NCI-H1436 (cell line): ENCODE data around the gene RRP36.
A peak's percentile ranks its signal among the peaks of the same experiment; 100 is the strongest.
"Not testable (repeated sequence)": the region's sequence is repeated elsewhere in the genome, so short reads cannot be mapped to it uniquely, and the experiment has no call there.

Experiments used
- DNase-seq: peaks from one replicate; lab custom pipeline; 2025; lab: John Stamatoyannopoulos, UW

Gene RRP36, protein sequence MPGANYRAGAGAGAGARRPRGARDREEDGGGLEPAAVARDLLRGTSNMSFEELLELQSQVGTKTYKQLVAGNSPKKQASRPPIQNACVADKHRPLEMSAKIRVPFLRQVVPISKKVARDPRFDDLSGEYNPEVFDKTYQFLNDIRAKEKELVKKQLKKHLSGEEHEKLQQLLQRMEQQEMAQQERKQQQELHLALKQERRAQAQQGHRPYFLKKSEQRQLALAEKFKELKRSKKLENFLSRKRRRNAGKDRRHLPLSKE

DNA sequence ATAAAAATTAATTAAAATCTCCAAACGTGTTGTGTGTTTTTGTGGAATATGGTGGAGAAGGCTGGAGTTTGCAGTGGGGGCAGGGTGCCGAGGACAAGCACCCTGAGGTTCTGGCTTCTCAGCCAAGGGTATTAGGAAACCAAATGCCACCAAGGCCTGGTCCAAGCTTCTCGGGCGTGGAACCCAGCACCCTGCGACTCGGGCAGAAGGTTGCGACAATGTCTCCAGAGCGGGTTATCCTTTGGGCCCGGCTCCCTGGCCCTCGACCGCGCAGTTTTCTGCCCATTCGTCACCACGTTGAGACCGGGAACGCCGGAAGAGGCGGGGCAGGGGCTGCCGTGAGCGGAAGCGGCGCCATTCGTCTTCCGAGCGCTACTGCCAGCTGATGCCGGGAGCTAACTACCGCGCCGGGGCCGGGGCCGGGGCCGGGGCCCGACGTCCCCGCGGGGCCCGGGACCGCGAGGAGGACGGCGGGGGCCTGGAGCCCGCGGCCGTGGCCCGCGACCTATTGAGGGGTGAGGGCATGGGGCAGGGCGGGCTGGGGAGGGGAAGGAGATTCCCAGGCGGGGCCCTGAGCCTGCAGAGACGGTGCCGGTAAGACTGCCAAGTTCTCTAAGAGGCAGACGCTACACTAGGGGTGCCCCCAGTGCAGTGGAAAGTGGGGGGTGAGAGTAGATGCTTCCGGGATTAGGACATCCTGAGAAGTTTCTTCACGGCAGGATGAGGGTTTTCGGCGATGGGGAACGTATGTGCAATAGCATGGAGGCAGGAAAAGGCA, at the start of gene RRP36:
TSS of gene RRP36 (plus strand) at position 354 of the 778 bp plus-strand sequence. CDS start at position 386, 32 bp downstream.
- DNase-seq: peak; percentile 52

DNA sequence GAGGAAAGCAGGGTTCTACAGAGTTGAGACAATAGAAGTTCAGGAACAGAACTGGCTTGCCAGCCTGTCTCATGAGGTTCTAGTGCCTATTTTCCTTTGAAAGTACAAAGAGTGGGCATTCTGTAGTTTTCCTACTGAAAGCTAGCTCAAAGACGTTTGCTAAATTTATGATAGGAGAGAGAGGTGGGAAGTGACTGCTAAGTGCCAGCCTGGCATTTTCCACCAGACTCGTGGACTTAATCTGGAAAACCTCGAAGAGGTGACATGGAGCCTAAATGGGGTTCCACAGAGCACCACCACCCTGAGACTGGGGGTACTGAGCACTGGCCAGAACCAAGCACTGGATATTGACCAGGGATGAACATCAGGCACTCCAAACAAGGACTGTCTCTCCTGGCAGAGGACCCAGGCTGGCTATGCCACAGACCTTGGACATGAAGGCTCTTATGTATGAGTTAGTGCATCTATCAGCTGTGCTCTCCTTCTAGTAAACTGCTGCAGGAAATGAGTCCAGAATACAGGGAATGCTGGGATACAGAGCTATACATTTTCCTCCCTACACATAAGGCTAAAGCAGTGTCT, 49.6 kb upstream of the RRP36 start:
- DNase-seq: no peak

DNA sequence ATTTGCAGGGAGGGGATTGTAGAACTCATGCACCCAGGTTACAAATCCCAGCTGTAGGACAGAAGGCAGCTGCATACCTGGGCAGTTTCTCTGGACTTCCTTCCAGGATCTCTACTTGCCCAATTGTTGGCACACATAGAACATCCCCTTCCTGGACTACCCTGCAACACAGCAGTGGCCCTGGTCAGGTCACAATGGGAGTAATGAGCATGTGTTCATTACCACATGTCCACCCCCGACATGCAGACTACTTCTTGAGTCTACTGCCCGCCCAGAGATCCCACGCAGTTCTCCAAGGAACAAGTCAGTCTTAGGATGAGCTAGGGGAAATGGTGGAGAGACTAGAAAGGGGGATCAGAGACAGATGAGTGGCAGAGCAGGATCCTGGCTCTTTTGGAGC, 47.5 kb upstream of the RRP36 start:
- no peak for DNase-seq

DNA sequence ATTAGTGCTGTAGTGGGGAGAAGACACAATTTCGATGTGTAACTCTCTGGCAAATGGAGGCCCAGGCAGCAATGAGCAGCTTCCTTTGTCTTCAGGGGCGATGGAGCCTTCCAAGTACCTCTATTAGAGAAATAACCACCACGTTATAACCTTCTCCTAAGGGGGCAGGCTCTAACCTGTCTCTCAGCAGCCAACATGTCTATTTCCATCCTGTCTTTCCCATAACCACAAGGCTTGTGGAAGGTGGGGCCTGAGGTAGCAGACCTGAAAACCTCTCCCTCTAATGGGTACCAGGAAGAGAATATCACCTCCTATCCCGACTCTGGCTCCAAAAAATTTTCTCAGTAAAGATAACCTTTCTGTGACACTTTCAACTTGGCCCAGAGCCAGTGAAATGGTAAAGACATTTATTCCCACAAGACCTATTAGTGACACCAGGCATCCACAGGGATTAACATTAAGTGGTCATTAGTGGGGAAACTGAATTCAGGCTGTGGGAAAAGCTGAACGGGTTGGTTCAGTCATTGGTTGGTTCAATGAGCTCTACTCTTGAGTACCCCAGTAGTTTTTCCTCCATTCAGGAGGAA, 46.4 kb upstream of the RRP36 start:
- DNase-seq: peak; percentile 14

DNA sequence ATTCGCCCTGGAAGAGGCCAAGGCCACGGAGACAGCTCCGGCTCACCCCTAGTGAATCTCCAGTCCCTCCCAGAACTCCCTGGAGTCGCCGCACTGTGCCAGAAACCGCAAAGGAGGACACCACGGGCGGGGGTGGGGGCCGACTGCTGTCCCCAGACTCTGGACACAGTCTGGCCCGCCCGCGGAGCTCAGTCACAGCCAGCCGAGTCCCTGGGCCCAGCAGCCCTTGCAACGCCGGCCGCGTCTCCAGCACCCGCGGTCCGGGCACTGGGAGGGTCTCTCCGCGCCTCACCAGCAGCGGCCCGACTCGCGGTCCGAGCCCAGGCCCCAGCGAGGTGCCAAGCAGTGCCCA, 43.0 kb upstream of the RRP36 start:
- DNase-seq: no peak

DNA sequence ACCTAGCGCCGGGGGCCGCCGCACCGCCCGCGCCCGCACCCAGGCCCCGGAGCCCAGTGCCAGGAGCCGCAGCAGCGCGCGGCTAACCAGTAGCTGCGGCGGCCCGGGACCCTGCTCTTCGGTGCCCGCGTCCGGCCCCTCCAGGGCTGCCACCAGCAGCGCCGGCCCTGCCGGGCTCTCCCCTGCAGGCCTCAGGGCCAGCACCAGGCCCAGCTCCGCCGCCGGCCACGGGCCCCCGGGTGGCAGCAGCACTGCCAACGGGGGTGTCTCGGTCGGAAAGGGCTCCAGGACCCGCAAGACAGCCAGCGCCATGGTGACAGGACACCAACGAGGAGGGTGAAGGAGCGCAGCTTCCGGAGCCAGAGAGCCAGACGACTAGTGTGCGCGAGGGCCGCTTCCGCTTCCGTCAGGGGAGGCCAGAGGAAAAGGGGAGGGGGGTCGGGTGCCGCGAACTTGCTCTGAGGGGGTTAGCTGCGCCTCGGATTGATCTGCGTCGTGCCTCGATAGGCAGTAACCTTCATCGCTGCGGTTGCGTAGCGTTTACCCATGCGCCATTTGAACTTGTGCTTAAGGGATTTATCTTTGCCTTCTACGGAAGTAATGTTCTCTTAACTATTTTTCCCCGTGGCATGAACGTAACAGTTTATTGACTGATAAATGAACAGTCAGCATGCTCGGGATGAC, 42.4 kb upstream of the RRP36 start, which contains the start of gene PEX6:
TSS of gene PEX6 (minus strand) at position 343 of the 684 bp plus-strand sequence. CDS start at position 312, 31 bp downstream.
- peak; percentile 86 for DNase-seq

DNA sequence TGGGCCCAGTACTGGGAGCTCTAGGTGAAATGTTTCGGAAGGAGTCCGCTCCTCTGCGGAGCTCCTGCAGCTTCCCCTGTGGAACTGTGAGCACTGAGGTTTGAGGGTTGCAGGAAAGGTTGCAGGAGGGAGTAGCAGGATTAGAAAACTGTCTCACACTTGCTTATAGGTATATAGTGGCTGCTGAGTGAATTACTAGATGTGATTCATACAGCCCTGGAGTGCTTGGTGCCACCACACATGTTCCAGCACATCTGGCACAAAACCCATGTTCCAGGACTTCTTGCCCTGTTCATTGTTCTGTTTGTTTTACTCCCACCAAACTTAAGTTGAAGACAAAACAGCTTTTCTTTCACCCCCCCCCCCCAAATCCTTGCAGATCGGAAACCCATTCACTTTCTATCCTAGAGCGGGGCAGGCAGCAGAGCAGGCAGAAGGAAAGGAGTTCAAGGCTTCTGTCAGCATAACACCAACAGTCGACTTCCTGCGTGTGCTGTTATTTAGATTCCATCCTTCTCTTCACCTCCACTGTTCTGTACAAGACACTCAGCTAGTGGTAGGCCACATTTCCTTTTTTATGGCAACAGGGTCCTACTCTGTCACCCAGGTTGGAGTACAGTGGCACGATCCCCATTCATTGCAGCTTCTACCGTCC, 41.8 kb upstream of the RRP36 start:
- DNase-seq: no peak

DNA sequence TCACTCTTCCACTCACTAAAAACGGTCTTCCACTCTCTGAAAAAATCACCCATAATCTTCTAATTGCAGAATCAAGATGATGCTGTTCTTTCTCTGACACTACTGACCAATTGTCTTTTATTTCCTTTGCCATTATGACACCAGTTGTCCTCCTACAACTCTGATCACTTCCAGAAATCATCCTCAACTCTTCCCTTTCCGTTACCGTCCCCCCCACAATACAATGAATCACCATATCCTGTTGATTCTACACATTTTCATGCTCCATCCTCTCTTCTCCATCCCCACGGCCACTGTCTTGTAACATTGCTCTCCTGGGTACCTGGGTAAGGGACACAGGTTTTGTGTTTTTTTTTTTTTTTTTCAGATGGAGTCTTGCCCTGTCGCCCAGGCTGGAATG, 39.6 kb upstream of the RRP36 start:
- DNase-seq: no peak

DNA sequence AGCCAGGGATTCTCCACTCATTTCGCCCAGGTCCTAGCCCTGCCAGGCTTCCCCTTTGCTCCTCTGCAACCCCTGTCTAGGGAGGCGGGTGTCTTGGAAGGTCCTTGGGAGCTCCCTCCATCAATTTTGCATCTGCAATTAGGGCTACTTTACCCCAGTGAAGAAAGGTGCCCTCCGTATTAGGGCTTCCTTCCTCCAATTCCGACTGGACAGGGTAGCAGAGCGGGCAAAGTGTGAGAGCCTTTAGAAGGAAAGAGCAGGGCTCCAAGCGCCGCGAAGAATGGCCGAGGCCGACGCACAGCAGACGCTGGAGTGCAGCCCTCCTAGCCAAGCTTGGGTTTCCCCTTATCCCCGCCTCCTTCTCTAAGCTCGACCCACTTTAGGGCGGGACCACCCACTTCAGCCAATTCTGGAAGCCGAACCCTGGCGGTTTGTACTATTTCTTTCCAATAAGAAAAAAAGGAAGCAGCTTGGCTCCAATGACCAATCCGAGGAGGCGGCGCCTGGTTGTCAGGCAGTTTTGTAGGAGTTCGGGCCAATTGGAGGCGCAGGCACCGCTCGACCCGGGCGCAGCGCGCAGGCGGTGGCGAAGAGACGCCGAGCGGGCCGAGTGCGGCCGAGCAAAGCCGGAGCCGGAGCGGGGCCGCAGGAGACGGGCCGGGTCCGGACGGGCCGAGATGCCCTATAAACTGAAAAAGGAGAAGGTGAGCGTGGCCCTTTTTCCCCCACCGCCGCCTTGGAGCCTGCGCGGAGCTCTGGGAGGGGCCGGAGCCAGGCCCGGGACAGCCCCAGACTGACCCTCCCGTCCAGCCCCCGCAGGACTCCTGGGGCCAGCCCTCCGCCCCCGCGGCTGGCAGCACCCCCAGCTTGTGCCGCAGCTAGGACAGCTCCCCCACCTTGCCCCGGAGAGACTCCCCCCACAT, 37.2 kb upstream of the RRP36 start, which contains the start of gene PPP2R5D:
TSS of gene PPP2R5D (plus strand) at position 570 of the 923 bp plus-strand sequence. CDS start at position 678, 108 bp downstream.
- DNase-seq: peak; percentile 98

DNA sequence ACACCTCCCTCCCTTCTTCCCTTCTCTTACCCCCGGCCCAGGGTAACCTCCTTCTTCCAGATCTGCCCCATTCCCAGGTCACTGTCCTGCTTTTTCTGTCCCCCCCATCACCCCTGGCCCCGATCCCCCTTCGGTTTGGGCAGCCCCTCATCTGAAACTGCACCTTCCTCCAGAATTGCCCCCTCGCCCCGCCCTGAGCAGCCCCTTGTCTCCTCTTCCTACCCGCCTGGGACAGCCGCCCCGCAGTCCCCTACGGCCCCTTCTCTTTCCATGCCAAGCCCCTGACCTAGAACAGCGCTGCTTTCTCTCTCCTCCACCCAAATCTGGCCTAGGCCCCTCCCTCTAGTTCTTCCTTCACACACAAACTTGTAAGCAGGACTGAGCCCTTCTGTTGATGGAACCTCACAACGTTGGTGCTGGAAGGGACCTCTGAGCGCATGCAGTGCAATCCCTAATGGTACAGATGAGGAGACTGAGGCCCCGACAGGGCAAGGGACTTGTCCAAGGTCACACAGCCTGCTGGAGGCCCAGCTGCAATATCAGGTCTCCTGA, 36.4 kb upstream of the RRP36 start:
- DNase-seq: no peak

DNA sequence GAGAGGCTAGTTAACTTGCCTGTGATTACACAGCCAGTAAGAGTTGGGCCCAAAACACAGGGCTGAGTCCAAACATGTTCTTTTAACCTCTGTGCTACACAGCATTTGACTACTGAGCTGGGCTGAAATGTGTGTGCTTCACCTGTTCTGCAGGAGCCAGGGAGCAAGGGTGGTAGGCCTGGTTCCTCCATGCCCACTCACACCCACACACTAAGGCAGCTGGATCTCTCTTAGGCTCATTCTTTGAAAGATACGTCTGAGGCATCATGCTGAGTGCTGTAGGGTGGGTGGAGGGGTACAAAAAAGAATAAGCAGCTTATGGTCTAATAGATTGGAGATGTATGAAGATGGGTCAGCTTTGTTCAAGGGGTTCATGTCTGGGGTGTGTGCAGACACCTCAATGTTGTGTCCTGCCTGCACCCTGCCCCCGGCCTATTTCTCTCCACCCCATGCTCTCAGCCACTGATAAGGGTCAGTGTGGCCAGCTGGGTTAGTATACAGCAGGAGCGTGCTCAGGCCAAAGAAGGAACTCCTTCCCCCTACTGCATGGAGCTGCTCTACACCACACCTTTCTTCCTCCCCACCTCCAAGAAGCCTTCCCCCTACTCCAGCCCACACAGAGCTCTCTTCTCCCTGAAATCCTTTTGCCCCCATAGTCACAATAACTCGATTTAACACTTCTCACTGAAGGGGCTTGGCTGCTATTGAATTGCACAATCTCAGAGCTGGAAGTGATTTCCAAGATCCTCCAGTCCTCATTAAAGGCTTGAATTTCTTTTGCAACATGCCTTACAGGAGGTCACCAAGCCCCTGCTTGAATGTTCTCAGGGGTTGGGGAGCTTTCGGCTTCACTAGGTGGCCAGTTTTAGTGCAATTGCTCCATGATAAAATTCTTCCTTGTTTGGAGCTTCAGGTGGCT, 33.6 kb upstream of the RRP36 start:
- no peak for DNase-seq

DNA sequence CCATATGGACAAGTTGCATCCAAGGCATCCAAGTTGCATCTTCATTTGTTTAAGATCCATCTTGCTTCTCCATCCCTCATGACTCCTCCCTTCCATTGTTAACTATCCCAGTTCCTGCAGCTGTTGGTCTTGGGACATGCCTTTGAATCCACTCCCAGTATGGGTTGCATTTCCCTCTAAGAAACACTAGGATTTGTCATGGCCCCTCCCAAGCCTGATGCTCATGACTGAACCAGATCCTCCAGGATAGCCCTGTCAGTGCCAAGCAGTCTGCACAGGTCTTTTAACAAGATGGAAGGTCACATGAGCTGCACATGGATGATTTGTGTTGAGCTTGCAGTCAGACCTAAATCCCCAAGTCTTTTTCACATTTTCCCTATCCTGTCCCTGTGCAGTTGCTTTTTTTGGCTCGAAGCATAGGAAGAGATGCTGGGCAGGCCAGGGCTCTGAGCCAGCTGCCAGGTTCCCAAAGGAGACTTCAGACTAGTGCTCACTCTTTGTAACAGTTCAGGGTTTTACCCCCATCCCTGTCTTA, 32.9 kb upstream of the RRP36 start:
- no peak for DNase-seq

DNA sequence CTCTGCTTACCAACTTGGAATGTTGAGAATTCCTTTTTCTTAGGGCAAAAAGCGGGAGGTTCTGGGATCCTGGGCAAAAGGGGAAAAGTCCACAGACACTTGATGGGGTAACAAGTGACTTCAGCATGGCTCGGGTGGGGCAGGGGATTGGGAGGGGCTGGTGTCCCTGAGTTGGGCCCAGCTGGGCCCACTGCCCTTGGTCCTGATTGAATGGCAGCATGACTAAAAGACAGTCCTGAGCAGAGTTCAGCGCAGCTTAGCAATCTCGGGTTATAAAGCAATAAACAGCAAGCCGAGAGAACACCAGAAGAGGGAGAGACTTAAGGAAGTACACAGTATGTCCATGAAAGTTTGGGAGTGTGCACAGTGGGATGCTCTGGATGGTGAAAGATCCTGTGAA, 31.5 kb upstream of the RRP36 start:
- DNase-seq: no peak

DNA sequence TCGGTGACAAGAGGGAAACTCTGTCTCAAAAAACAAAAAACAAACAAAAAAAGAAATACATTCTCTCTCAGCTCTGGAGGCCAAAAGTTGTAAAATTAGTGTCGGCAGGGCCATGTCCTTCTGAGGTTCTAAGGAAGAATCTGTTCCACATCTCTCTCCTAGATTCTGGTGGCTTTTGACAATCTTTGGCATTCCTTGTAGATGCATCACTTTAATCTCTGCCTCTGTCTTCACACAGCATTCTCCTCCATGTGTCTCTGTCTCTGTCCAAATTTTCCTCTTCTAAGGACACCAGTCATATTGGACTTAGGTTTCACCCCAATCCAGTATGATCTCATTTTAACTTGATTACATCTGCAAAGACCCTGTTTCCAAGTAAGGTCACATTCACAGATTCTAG, 28.0 kb upstream of the RRP36 start:
- no peak for DNase-seq

DNA sequence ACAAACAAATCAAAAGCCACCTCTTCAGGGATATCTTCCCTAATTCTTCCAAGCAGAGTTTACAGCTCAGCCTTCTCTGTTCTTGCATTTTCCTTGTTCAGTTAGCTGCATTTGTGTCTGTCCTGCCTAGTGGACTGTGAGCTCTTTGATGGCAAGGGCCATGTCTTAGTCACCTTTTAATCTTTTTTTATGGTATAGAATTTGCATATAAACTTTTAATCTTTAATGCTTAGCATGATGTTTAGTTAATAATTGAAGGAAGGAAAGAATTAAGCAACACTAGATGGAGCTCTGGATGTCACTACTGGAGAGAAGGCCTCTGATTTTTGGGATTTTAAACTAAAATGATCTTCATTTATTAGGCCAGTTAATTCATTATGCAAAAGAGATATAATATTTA, 24.9 kb upstream of the RRP36 start:
- DNase-seq: no peak

DNA sequence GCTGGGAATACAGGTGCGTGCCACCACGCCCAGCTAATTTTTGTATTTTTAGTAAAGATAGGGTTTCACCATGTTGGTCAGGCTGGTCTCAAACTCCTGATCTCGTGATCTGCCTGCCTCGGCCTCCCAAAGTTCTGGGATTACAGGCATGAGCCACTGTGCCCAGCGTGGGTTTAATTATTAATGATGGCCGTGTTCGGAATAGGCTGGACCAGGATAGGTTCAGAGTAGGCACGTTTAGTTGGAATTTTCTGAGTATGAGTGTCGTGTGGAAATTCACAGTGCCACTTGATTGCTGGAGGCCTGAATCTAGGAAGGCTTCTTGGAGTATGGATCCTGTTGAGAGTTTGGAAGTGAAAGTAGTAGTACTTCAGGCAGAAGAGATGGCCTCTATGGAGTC, 23.2 kb upstream of the RRP36 start:
- not testable (repeated sequence) for DNase-seq

DNA sequence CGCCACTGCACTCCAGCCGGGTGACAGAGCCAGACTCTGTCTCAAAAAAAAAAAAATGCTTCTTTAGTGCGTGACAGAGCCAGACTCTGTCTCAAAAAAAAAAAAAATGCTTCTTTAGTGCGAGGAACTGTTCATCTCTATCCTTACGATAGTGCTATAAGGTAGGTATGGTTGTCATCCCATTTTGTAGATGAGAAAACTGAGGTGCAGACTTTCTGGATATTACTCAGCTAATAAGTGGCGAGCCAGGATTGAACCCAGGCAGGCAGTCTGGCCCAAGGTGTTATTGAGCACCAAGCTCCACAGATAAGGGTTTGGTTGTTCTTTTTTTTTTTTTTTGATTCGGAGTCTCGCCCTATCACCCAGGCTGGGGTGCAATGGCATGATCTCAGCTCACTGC, 19.6 kb upstream of the RRP36 start:
- no peak for DNase-seq

DNA sequence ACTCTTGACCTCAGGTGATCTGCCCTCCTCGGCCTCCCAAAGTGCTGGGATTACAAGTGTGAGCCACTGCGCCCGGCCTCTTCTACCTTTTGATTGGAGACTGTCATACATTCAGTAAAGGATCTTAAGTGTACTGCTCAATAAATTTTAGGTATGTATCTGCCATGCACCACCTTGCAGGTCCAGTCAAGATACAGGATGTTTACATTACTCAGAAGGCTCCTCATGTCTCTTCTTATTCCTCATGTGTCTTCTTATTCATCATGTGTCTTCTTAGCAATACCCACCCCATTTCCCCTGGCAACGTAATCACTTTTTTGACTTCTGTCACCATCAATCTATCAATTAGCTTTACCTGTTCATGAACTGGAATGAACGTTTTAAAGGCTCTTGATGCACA, 15.6 kb upstream of the RRP36 start:
- no peak for DNase-seq

DNA sequence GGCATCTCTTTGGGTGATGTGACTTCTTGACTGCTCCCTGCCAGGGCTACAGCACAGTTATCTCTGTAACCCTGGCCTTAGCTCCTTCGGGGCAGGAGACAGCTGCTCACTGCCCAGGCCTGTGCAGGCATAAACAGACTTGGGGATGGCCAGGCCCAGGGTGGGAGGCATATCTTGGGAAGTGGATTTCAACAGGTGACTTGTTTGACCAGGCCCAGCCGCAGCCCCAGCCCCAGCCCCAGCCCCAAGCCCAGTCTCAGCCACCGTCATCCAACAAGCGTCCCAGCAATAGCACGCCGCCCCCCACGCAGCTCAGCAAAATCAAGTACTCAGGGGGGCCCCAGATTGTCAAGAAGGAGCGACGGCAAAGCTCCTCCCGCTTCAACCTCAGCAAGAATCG, 15.2 kb upstream of the RRP36 start:
- DNase-seq: no peak
